HepG2 (cell line): Measurements from ENCODE around the gene MRPL14. TPM values are rescaled to one million over a fixed set of nuclear protein-coding genes. Genes with fewer than 3 reads are reported as not detected.
A peak's percentile ranks its signal among the peaks of the same experiment; 100 is the strongest.

Experiments
- ETV5 ChIP-seq: IDR thresholded peaks from 2 replicates; pipeline ENCODE4 v1.6.1; 2018; ENCODE audit warnings: missing biosample characterization, missing genetic modification reagents, inconsistent platforms, borderline replicate concordance
- HNRNPL ChIP-seq: fragments of 200-400 bp; formaldehyde crosslinking; IDR thresholded peaks from 2 replicates; pipeline ENCODE4 v1.6.1; 2017; ENCODE audit warnings: mild to moderate bottlenecking, low read depth, low read length
- NCOA1 ChIP-seq: sonication (generic); formaldehyde crosslinking; IDR thresholded peaks from 2 replicates; pipeline ENCODE4 v1.9.0; 2021; ENCODE audit warnings: missing genetic modification reagents
- SOX13 ChIP-seq, 3 experiments: fragments of 450-650 bp in 1 of 3; sonication (generic) in 1 of 3; formaldehyde crosslinking in 1 of 3; IDR thresholded peaks in 2 of 3; conservative IDR thresholded peaks in 1 of 3; 2 replicates each; pipeline versions ENCODE4 v1.5.0 to v1.6.1; 2016 to 2020; ENCODE audit warnings: antibody characterized with exemption in 1 of 3, mild to moderate bottlenecking in 1 of 3, missing compliant biosample characterization in 1 of 3, missing genetic modification reagents in 1 of 3, moderate library complexity in 1 of 3
- SOX5 ChIP-seq: IDR thresholded peaks from 2 replicates; pipeline ENCODE4 v1.6.1; 2016; ENCODE audit warnings: borderline replicate concordance
- ZNF205 ChIP-seq: IDR thresholded peaks from 2 replicates; pipeline ENCODE4 v1.6.1; 2018; ENCODE audit warnings: missing biosample characterization, missing genetic modification reagents
- ZNF235 ChIP-seq: sonication (generic); formaldehyde crosslinking; IDR thresholded peaks from 2 replicates; pipeline ENCODE4 v1.8.1; 2023; ENCODE audit warnings: mild to moderate bottlenecking, missing genetic modification reagents, borderline replicate concordance
- ZNF350 ChIP-seq: sonication (generic); formaldehyde crosslinking; IDR thresholded peaks from 2 replicates; pipeline ENCODE4 v1.4.0; 2020; ENCODE audit warnings: mild to moderate bottlenecking, low read depth, missing genetic modification reagents, borderline replicate concordance
- ZNF501 ChIP-seq: sonication (generic); formaldehyde crosslinking; IDR thresholded peaks from 2 replicates; pipeline ENCODE4 v1.5.1; 2020; ENCODE audit warnings: mild to moderate bottlenecking, moderate library complexity, missing genetic modification reagents
- ZNF615 ChIP-seq: sonication (generic); formaldehyde crosslinking; IDR thresholded peaks from 2 replicates; pipeline ENCODE4 v1.5.0; 2020; ENCODE audit warnings: mild to moderate bottlenecking, missing genetic modification reagents, borderline replicate concordance
- polyA plus RNA-seq, 8 experiments: library from polyadenylated mRNA; depleted of rRNA in 3 of 8; stranded (reverse) in 7 of 8; unstranded in 1 of 8; fragments of >200 nt; fragmentation: Illumina TruSeq in 4 of 8; extraction: Trizol in 4 of 8; gene quantifications; 2 replicates each; pipeline versions ENCODE4 v1.2.1 to v1.2.3, GENCODE V29; 2011 to 2016; ENCODE audit warnings: low read depth in 4 of 8, missing spikeins in 1 of 8, mixed read lengths in 1 of 8; ENCODE audit not compliant: insufficient read depth in 1 of 8
- total RNA-seq, 5 experiments: library from RNA; depleted of rRNA; stranded (reverse); fragments of >200 nt; fragmentation: Illumina TruSeq; extraction: Trizol; gene quantifications; 2 replicates each; pipeline ENCODE4 v1.2.3, GENCODE V29; 2016; ENCODE audit warnings: low read depth in 1 of 5
- TF ChIP-seq, protein P1 (sequence below): sonication (generic); formaldehyde crosslinking; IDR thresholded peaks from 2 replicates; pipeline ENCODE4 v1.5.1; 2020; ENCODE audit warnings: mild to moderate bottlenecking, moderate library complexity, missing genetic modification reagents
- TF ChIP-seq, protein P2 (sequence below): sonication (generic); formaldehyde crosslinking; IDR thresholded peaks from 2 replicates; pipeline ENCODE4 v1.9.0; 2022; ENCODE audit warnings: low read depth, missing genetic modification reagents
- TF ChIP-seq, protein P3 (sequence below): IDR thresholded peaks from 2 replicates; pipeline ENCODE4 v1.6.1; 2016; ENCODE audit warnings: missing compliant biosample characterization, missing genetic modification reagents, borderline replicate concordance
- TF ChIP-seq, protein P4 (sequence below): IDR thresholded peaks from 2 replicates; pipeline ENCODE4 v1.6.1; 2012; ENCODE audit warnings: inconsistent platforms
- TF ChIP-seq, protein P5 (sequence below): sonication (generic); formaldehyde crosslinking; IDR thresholded peaks from 2 replicates; pipeline ENCODE4 v1.8.1; 2023; ENCODE audit warnings: missing genetic modification reagents, mild to moderate bottlenecking, borderline replicate concordance
- TF ChIP-seq, protein P6 (sequence below): sonication (generic); formaldehyde crosslinking; IDR thresholded peaks from 2 replicates; pipeline ENCODE4 v1.4.0; 2020; ENCODE audit warnings: missing genetic modification reagents

MRPL14 gene
- total and polyA plus RNA-seq, 2 of the 13 experiments (the other 11 are each of a cell fraction or from before 2014, with no cell fraction given) = 157 to 178 TPM

DNA sequence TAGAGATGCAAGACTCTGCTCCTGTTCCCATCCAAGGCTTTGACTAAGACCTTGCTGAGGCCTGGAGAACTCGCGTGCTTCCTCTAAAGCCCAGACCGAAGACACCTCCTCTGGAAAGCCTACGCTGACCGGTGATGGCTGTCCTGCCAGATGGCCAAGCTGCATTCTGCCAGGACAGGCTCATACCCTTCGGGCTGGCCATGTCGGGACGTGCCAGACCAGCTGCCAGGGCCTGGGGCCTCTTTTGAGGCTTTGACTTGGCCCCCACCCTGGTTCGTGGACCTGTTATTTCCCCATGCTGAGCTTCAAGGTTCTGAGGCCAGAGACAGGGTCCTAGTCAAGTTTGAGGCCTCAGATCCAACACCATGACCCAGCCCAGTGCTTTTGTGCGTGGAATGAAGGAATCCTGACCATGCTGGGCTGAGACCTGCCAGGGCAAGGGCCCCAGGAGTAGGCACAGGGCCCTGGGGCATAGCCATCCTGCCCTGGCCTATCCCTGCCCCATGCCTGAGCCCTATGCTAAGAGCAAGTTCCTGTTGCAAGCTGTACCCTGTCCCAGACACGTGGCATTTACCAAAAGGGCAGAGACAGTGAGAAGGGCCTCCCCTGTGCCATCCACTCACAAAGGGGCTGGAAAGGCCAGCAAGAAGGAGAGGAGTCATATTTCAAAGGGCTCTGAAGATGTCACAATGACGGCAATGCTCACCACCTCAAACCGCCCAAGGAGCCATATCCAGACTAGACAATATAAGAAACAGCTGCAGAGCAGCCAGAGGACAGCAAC lies 42.8 kb downstream of the MRPL14 start (continued):
- TF ChIP-seq, protein P1, sequence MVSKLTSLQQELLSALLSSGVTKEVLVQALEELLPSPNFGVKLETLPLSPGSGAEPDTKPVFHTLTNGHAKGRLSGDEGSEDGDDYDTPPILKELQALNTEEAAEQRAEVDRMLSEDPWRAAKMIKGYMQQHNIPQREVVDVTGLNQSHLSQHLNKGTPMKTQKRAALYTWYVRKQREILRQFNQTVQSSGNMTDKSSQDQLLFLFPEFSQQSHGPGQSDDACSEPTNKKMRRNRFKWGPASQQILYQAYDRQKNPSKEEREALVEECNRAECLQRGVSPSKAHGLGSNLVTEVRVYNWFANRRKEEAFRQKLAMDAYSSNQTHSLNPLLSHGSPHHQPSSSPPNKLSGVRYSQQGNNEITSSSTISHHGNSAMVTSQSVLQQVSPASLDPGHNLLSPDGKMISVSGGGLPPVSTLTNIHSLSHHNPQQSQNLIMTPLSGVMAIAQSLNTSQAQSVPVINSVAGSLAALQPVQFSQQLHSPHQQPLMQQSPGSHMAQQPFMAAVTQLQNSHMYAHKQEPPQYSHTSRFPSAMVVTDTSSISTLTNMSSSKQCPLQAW (CRISPR knock-in tag) = peak; percentile 30; the same call in 1 of the 2 replicates
- TF ChIP-seq, protein P2, sequence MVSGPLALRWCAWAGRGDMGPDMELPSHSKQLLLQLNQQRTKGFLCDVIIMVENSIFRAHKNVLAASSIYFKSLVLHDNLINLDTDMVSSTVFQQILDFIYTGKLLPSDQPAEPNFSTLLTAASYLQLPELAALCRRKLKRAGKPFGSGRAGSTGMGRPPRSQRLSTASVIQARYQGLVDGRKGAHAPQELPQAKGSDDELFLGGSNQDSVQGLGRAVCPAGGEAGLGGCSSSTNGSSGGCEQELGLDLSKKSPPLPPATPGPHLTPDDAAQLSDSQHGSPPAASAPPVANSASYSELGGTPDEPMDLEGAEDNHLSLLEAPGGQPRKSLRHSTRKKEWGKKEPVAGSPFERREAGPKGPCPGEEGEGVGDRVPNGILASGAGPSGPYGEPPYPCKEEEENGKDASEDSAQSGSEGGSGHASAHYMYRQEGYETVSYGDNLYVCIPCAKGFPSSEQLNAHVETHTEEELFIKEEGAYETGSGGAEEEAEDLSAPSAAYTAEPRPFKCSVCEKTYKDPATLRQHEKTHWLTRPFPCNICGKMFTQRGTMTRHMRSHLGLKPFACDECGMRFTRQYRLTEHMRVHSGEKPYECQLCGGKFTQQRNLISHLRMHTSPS (CRISPR knock-in tag) = peak; percentile 88
- 0 out of 2 replicates have a peak, but pooled peaks have one; percentile 37 for TF ChIP-seq ZNF235 (CRISPR knock-in tag)
- TF ChIP-seq ZNF205 (CRISPR knock-in tag) = no peak
- TF ChIP-seq, protein P3, sequence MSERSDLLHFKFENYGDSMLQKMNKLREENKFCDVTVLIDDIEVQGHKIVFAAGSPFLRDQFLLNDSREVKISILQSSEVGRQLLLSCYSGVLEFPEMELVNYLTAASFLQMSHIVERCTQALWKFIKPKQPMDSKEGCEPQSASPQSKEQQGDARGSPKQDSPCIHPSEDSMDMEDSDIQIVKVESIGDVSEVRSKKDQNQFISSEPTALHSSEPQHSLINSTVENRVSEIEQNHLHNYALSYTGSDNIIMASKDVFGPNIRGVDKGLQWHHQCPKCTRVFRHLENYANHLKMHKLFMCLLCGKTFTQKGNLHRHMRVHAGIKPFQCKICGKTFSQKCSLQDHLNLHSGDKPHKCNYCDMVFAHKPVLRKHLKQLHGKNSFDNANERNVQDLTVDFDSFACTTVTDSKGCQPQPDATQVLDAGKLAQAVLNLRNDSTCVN (CRISPR knock-in tag) = peak; percentile 10; the same call in 1 of the 2 replicates
- no peak for TF ChIP-seq SOX5 (CRISPR knock-in tag)
- TF ChIP-seq NCOA1 = no peak
- no peak for TF ChIP-seq ZNF350 (CRISPR knock-in tag)
- TF ChIP-seq ZNF615 (CRISPR knock-in tag) = peak; percentile 41; the same call in 1 of the 2 replicates
- TF ChIP-seq, protein P4, sequence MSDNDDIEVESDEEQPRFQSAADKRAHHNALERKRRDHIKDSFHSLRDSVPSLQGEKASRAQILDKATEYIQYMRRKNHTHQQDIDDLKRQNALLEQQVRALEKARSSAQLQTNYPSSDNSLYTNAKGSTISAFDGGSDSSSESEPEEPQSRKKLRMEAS = peak; percentile 64; the same call in 1 of the 2 replicates
- no peak for TF ChIP-seq SOX13 (IDR thresholded peaks at IDR 0.05)
- peak in 1 of 2 experiments; percentile 20; a peak in 1 of 4 replicates for TF ChIP-seq SOX13 (CRISPR knock-in tag; conservative IDR thresholded peaks at IDR 0.05 in 1 of 2, IDR thresholded peaks at IDR 0.05 in 1 of 2)
- 0 out of 2 replicates have a peak, but pooled peaks have one; percentile 1 for TF ChIP-seq ETV5 (CRISPR knock-in tag)
- TF ChIP-seq, protein P5, sequence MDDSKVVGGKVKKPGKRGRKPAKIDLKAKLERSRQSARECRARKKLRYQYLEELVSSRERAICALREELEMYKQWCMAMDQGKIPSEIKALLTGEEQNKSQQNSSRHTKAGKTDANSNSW (CRISPR knock-in tag) = no peak
- 0 out of 2 replicates have a peak, but pooled peaks have one; percentile 49 for TF ChIP-seq ZNF501 (CRISPR knock-in tag)
- peak; percentile 70; the same call in 1 of the 2 replicates for TF ChIP-seq HNRNPL
- TF ChIP-seq, protein P6, sequence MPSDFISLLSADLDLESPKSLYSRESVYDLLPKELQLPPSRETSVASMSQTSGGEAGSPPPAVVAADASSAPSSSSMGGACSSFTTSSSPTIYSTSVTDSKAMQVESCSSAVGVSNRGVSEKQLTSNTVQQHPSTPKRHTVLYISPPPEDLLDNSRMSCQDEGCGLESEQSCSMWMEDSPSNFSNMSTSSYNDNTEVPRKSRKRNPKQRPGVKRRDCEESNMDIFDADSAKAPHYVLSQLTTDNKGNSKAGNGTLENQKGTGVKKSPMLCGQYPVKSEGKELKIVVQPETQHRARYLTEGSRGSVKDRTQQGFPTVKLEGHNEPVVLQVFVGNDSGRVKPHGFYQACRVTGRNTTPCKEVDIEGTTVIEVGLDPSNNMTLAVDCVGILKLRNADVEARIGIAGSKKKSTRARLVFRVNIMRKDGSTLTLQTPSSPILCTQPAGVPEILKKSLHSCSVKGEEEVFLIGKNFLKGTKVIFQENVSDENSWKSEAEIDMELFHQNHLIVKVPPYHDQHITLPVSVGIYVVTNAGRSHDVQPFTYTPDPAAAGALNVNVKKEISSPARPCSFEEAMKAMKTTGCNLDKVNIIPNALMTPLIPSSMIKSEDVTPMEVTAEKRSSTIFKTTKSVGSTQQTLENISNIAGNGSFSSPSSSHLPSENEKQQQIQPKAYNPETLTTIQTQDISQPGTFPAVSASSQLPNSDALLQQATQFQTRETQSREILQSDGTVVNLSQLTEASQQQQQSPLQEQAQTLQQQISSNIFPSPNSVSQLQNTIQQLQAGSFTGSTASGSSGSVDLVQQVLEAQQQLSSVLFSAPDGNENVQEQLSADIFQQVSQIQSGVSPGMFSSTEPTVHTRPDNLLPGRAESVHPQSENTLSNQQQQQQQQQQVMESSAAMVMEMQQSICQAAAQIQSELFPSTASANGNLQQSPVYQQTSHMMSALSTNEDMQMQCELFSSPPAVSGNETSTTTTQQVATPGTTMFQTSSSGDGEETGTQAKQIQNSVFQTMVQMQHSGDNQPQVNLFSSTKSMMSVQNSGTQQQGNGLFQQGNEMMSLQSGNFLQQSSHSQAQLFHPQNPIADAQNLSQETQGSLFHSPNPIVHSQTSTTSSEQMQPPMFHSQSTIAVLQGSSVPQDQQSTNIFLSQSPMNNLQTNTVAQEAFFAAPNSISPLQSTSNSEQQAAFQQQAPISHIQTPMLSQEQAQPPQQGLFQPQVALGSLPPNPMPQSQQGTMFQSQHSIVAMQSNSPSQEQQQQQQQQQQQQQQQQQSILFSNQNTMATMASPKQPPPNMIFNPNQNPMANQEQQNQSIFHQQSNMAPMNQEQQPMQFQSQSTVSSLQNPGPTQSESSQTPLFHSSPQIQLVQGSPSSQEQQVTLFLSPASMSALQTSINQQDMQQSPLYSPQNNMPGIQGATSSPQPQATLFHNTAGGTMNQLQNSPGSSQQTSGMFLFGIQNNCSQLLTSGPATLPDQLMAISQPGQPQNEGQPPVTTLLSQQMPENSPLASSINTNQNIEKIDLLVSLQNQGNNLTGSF (CRISPR knock-in tag) = no peak
